A673 (cell line): ENCODE results near the gene RHBG. TPM values are rescaled to one million over a fixed set of nuclear protein-coding genes. Genes with fewer than 3 reads are reported as not detected.
A peak's percentile ranks its signal among the peaks of the same experiment; 100 is the strongest.

Source experiments
- BruUV-seq: library from RNA; stranded (reverse); fragments of 400-500 nt; replicated peaks from 2 replicates; lab custom pipeline; 2021; lab: Mats Ljungman, UMichigan
- CTCF ChIA-PET: fragments of 300-600 bp; sonication (Branson Sonifier 250); formaldehyde crosslinking; loops from one replicate; lab custom pipeline; 2022; ENCODE audit warnings: antibody characterized with exemption; lab: Charles Lee
- POLR2A ChIA-PET: fragments of 300-600 bp; sonication (Branson Sonifier 250); formaldehyde crosslinking; loops from one replicate; lab custom pipeline; 2022; ENCODE audit warnings: antibody characterized with exemption; ENCODE audit not compliant: low non-redundant PET; lab: Charles Lee
- DNase-seq: peaks from one replicate; pipeline ENCODE4 v3.0.0-alpha.2; 2015; ENCODE audit warnings: low spot score
- H3K27ac ChIP-seq: fragments of 200-600 bp; sonication (generic); 2 replicates; pipeline ENCODE4 v1.5.1; 2016; ENCODE audit warnings: mixed run types, low read depth, mild to moderate bottlenecking, mixed read lengths, antibody characterized with exemption, low read length; ENCODE audit not compliant: poor library complexity, severe bottlenecking
- H3K27me3 ChIP-seq: fragments of 200-600 bp; sonication (generic); replicated peaks from 2 replicates; pipeline ENCODE4 v1.6.1; 2017; ENCODE audit warnings: mixed run types, low read depth, mild to moderate bottlenecking, mixed read lengths, antibody characterized with exemption, low read length; ENCODE audit not compliant: insufficient read depth, poor library complexity
- H3K36me3 ChIP-seq: fragments of 200-600 bp; sonication (generic); 2 replicates; pipeline ENCODE4 v1.6.1; 2016; ENCODE audit warnings: mixed run types, mild to moderate bottlenecking, mixed read lengths, antibody characterized with exemption, low read length; ENCODE audit not compliant: insufficient read depth, poor library complexity, severe bottlenecking
- H3K4me1 ChIP-seq: fragments of 200-600 bp; sonication (generic); 2 replicates; pipeline ENCODE4 v1.6.1; 2017; ENCODE audit warnings: mixed run types, mild to moderate bottlenecking, mixed read lengths, antibody characterized with exemption, low read length; ENCODE audit not compliant: insufficient read depth, poor library complexity, severe bottlenecking
- H3K4me3 ChIP-seq: fragments of 200-600 bp; sonication (generic); 2 replicates; pipeline ENCODE4 v1.5.1; 2016; ENCODE audit warnings: low read depth, mixed run types, mild to moderate bottlenecking, mixed read lengths, low read length; ENCODE audit not compliant: poor library complexity, severe bottlenecking
- H3K9me3 ChIP-seq: fragments of 200-600 bp; sonication (generic); 2 replicates; pipeline ENCODE4 v1.6.1; 2016; ENCODE audit warnings: mixed run types, low read depth, mild to moderate bottlenecking, mixed read lengths, antibody characterized with exemption, low read length; ENCODE audit not compliant: poor library complexity, severe bottlenecking
- CTCF ChIP-seq: fragments of 300-800, 200-600 bp; sonication (generic); conservative IDR thresholded peaks from 2 replicates; pipeline ENCODE4 v1.5.1; 2017; ENCODE audit warnings: low read depth, mild to moderate bottlenecking, antibody characterized with exemption, low read length, moderate library complexity, mixed read lengths
- EZH2 ChIP-seq: fragments of 200-600 bp; sonication (generic); IDR thresholded peaks from 2 replicates; pipeline ENCODE4 v1.6.1; 2017; ENCODE audit warnings: borderline replicate concordance, low read depth, mild to moderate bottlenecking, mixed read lengths, antibody characterized with exemption, low read length; ENCODE audit not compliant: poor library complexity, severe bottlenecking
- intact Hi-C: fragments of 100-400 bp; cut with micrococcal nuclease; formaldehyde crosslinking; loops from one replicate; pipeline ENCODE4 v1.10.0; 2022; ENCODE audit not compliant: unreplicated experiment
- total RNA-seq: library from RNA; stranded (reverse); gene quantifications from 2 replicates; pipeline ENCODE4 v1.2.3, GENCODE V29; 2021

RHBG gene
- total RNA-seq, 1 experiment from 2014 or later: not detected

- Histone ChIP-seq H3K36me3 (no peaks in the 10 kb centered on the region), H3K4me3 (no peak overlapping the region), H3K27ac (no peak overlapping the region), H3K9me3 (no peaks in the 10 kb centered on the region), H3K4me1 (no peaks in the 10 kb centered on the region), H3K27me3 (peaks cover 14% of the 10 kb centered on the region)
- CTCF ChIA-PET: interaction anchor here (0.9 to 3.8 kb wide), 4 partner anchors 12 to 224 kb away, joined by 3 to 98 read pairs (median 12); no protein-coding TSS in a partner anchor
- no peak for DNase-seq
- TF ChIP-seq CTCF: no peak
- TF ChIP-seq EZH2: no peak
- POLR2A ChIA-PET: interaction anchor here (0.7 kb wide), 1 partner anchor 51 kb away, joined by 3 read pairs; no protein-coding TSS in a partner anchor
- no TSS peak for BruUV-seq
- intact Hi-C loops: loop anchor here (1.0 to 5.0 kb wide), 2 partner anchors 60 to 223 kb away; no protein-coding TSS in a partner anchor
Observed at GRCh38 chr1:156384658-156385057, 15.6 kb downstream of the RHBG start.

GRCh38 chr1:156385534-156386031 is 16.6 kb downstream of the RHBG start:
- DNase-seq: peak; percentile 83
- CTCF ChIA-PET: interaction anchor here (0.5 to 3.8 kb wide), 36 partner anchors 8 to 655 kb away, joined by 3 to 98 read pairs (median 4); partner anchors contain the start of gene NAXE
- POLR2A ChIA-PET: interaction anchor here (0.7 kb wide), 1 partner anchor 45 kb away, joined by 6 read pairs; no protein-coding TSS in a partner anchor
- no peaks in the 10 kb centered on the region for H3K4me1 ChIP-seq
- H3K9me3 ChIP-seq: no peaks in the 10 kb centered on the region
- H3K4me3 ChIP-seq: no peak overlapping the region
- BruUV-seq: no TSS peak
- no peak overlapping the region for H3K27ac ChIP-seq
- peaks cover 14% of the 10 kb centered on the region for H3K27me3 ChIP-seq
- intact Hi-C loops: loop anchor here (1.0 kb wide), 1 partner anchor 59 kb away; no protein-coding TSS in a partner anchor
- no peaks in the 10 kb centered on the region for H3K36me3 ChIP-seq
- no peak for TF ChIP-seq EZH2
- TF ChIP-seq CTCF: peak; percentile 96

GRCh38 chr1:156386134-156386901 is 17.3 kb downstream of the RHBG start:
- DNase-seq: no peak
- POLR2A ChIA-PET: interaction anchor here (0.7 kb wide), 1 partner anchor 45 kb away, joined by 6 read pairs; no protein-coding TSS in a partner anchor
- no TSS peak for BruUV-seq
- CTCF ChIA-PET: interaction anchor here (0.5 to 3.8 kb wide), 37 partner anchors 9 to 654 kb away, joined by 3 to 98 read pairs (median 4); partner anchors contain the start of gene NAXE
- H3K27me3 ChIP-seq: peaks cover 14% of the 10 kb centered on the region
- TF ChIP-seq EZH2 (no peak), CTCF (no peak)
- no peak overlapping the region for H3K27ac ChIP-seq
- H3K4me1 ChIP-seq: no peaks in the 10 kb centered on the region
- H3K36me3 ChIP-seq: no peaks in the 10 kb centered on the region
- no peaks in the 10 kb centered on the region for H3K9me3 ChIP-seq
- intact Hi-C loops: no loop called here
- H3K4me3 ChIP-seq: no peak overlapping the region
